HepG2 (cell line): ENCODE data around the gene TASOR2. TPM values are rescaled to one million over a fixed set of nuclear protein-coding genes. Genes with fewer than 3 reads are reported as not detected.

Experiments
- HMG20A ChIP-seq: IDR thresholded peaks from 2 replicates; pipeline ENCODE4 v1.6.1; 2016; ENCODE audit warnings: borderline replicate concordance
- NCOA5 ChIP-seq: sonication (generic); formaldehyde crosslinking; IDR thresholded peaks from 2 replicates; pipeline ENCODE4 v1.4.0; 2020; ENCODE audit warnings: missing genetic modification reagents
- PHB2 ChIP-seq: fragments of 450-650 bp; IDR thresholded peaks from 2 replicates; pipeline ENCODE4 v1.6.1; 2018; ENCODE audit not compliant: partially characterized antibody
- PHF8 ChIP-seq: sonication (generic); formaldehyde crosslinking; IDR thresholded peaks from 2 replicates; pipeline ENCODE4 v1.5.0; 2020; ENCODE audit warnings: missing genetic modification reagents
- RXRA ChIP-seq: sonication (generic); formaldehyde crosslinking; IDR thresholded peaks from 2 replicates; pipeline ENCODE4 v1.5.1; 2020; ENCODE audit warnings: missing genetic modification reagents
- RXRB ChIP-seq: IDR thresholded peaks from 2 replicates; pipeline ENCODE4 v1.6.1; 2016; ENCODE audit warnings: borderline replicate concordance, missing genetic modification reagents, missing compliant biosample characterization
- TGIF2 ChIP-seq: IDR thresholded peaks from 2 replicates; pipeline ENCODE4 v1.6.1; 2016; ENCODE audit warnings: control low read depth, missing compliant biosample characterization
- ZFP82 ChIP-seq: sonication (generic); formaldehyde crosslinking; IDR thresholded peaks from 2 replicates; pipeline ENCODE4 v1.5.1; 2020; ENCODE audit warnings: mild to moderate bottlenecking, missing genetic modification reagents, borderline replicate concordance
- ZNF446 ChIP-seq: sonication (generic); formaldehyde crosslinking; IDR thresholded peaks from 2 replicates; pipeline ENCODE4 v1.5.0; 2020; ENCODE audit warnings: mild to moderate bottlenecking, missing genetic modification reagents
- ZNF775 ChIP-seq: sonication (generic); formaldehyde crosslinking; IDR thresholded peaks from 2 replicates; pipeline ENCODE4 v1.4.0; 2020; ENCODE audit warnings: missing genetic modification reagents, mild to moderate bottlenecking, moderate library complexity, borderline replicate concordance
- ZNF788 ChIP-seq: sonication (generic); formaldehyde crosslinking; IDR thresholded peaks from 2 replicates; pipeline ENCODE4 v1.5.0; 2020; ENCODE audit warnings: mild to moderate bottlenecking, missing genetic modification reagents, borderline replicate concordance
- ZSCAN21 ChIP-seq: sonication (generic); formaldehyde crosslinking; IDR thresholded peaks from 2 replicates; pipeline ENCODE4 v1.8.0; 2022; ENCODE audit warnings: mild to moderate bottlenecking, missing genetic modification reagents, moderate library complexity, borderline replicate concordance
- polyA plus RNA-seq, 8 experiments: library from polyadenylated mRNA; depleted of rRNA in 3 of 8; stranded (reverse) in 7 of 8; unstranded in 1 of 8; fragments of >200 nt; fragmentation: Illumina TruSeq in 4 of 8; extraction: Trizol in 4 of 8; gene quantifications; 2 replicates each; pipeline versions ENCODE4 v1.2.1 to v1.2.3, GENCODE V29; 2011 to 2016; ENCODE audit warnings: low read depth in 4 of 8, missing spikeins in 1 of 8, mixed read lengths in 1 of 8; ENCODE audit not compliant: insufficient read depth in 1 of 8
- total RNA-seq, 5 experiments: library from RNA; depleted of rRNA; stranded (reverse); fragments of >200 nt; fragmentation: Illumina TruSeq; extraction: Trizol; gene quantifications; 2 replicates each; pipeline ENCODE4 v1.2.3, GENCODE V29; 2016; ENCODE audit warnings: low read depth in 1 of 5
- TF ChIP-seq, protein P1 (sequence below): IDR thresholded peaks from 2 replicates; pipeline ENCODE4 v1.6.1; 2012; ENCODE audit warnings: low read length, improper control_type of control experiment
- TF ChIP-seq, protein P2 (sequence below): sonication (generic); formaldehyde crosslinking; IDR thresholded peaks from 2 replicates; pipeline ENCODE4 v1.4.0; 2020; ENCODE audit warnings: low read depth, missing genetic modification reagents
- TF ChIP-seq, protein P3 (sequence below): IDR thresholded peaks from 2 replicates; pipeline ENCODE4 v1.6.1; 2012; ENCODE audit warnings: inconsistent platforms
- TF ChIP-seq, protein P4 (sequence below): sonication (generic); formaldehyde crosslinking; IDR thresholded peaks from 2 replicates; pipeline ENCODE4 v1.4.0; 2020; ENCODE audit warnings: missing genetic modification reagents

Gene TASOR2
- total and polyA plus RNA-seq, 2 of the 13 experiments (the other 11 are each of a cell fraction or from before 2014, with no cell fraction given), result 24.2 to 55.3 TPM

DNA sequence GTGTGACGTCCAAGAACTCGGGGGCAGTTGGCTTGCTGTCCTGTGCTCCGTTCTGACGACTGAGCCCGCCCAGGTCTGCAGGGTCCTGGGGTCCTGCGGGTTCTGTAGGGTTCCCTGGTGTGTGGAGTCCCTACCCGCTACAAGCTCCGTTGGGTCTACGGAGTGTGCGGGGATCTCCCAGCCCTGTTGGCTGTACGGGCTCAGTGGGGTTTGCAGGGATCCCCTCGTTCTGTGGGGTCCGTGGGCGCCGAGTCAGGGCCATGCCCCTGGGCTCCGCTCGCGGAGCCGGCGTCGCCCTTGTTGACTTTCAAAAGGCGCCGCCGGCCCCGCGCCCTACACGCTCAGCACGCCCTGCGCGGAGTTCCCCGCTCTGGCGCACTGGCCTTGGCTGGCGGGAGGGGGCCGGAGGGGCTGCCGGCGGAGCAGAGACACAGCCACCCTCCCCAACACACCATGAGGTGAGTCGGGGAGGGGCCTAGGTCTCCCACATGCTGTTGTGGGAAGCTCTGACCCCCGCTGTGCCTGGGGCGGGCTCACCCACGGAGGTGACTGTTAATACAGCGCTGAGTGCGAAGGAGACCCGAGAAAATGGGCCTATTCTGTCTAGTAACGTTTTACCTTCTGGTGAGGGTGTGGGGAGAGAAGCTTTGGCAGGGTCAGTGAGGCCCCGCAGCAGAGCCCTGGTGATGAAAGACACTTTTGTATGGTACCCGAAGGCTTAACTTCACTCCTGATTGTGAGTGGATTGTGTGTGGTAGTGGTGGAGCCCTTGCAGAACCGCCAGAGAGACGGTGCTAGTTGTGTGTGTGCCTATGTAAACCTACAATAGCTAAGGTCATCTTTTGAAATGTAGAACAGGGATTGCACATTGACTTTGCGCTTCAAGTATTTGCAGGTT, 8.1 kb downstream of the TASOR2 start (continued):
- TF ChIP-seq, protein P1, sequence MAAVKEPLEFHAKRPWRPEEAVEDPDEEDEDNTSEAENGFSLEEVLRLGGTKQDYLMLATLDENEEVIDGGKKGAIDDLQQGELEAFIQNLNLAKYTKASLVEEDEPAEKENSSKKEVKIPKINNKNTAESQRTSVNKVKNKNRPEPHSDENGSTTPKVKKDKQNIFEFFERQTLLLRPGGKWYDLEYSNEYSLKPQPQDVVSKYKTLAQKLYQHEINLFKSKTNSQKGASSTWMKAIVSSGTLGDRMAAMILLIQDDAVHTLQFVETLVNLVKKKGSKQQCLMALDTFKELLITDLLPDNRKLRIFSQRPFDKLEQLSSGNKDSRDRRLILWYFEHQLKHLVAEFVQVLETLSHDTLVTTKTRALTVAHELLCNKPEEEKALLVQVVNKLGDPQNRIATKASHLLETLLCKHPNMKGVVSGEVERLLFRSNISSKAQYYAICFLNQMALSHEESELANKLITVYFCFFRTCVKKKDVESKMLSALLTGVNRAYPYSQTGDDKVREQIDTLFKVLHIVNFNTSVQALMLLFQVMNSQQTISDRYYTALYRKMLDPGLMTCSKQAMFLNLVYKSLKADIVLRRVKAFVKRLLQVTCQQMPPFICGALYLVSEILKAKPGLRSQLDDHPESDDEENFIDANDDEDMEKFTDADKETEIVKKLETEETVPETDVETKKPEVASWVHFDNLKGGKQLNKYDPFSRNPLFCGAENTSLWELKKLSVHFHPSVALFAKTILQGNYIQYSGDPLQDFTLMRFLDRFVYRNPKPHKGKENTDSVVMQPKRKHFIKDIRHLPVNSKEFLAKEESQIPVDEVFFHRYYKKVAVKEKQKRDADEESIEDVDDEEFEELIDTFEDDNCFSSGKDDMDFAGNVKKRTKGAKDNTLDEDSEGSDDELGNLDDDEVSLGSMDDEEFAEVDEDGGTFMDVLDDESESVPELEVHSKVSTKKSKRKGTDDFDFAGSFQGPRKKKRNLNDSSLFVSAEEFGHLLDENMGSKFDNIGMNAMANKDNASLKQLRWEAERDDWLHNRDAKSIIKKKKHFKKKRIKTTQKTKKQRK, result no peak
- TF ChIP-seq PHB2 (no peak), ZNF788 (CRISPR knock-in tag) (peak; percentile 92; the same call in 1 of the 2 replicates), ZNF446 (CRISPR knock-in tag) (no peak), NCOA5 (CRISPR knock-in tag) (no peak), ZSCAN21 (CRISPR knock-in tag) (peak; percentile 39; the same call in 1 of the 2 replicates), ZNF775 (CRISPR knock-in tag) (no peak), HMG20A (0 out of 2 replicates have a peak, but pooled peaks have one; percentile 23), PHF8 (CRISPR knock-in tag) (peak; percentile 82), TGIF2 (no peak; the same call in 1 of the 2 replicates), RXRB (peak; percentile 60), RXRA (CRISPR knock-in tag) (peak; percentile 93), ZFP82 (CRISPR knock-in tag) (no peak)
- TF ChIP-seq, protein P2, sequence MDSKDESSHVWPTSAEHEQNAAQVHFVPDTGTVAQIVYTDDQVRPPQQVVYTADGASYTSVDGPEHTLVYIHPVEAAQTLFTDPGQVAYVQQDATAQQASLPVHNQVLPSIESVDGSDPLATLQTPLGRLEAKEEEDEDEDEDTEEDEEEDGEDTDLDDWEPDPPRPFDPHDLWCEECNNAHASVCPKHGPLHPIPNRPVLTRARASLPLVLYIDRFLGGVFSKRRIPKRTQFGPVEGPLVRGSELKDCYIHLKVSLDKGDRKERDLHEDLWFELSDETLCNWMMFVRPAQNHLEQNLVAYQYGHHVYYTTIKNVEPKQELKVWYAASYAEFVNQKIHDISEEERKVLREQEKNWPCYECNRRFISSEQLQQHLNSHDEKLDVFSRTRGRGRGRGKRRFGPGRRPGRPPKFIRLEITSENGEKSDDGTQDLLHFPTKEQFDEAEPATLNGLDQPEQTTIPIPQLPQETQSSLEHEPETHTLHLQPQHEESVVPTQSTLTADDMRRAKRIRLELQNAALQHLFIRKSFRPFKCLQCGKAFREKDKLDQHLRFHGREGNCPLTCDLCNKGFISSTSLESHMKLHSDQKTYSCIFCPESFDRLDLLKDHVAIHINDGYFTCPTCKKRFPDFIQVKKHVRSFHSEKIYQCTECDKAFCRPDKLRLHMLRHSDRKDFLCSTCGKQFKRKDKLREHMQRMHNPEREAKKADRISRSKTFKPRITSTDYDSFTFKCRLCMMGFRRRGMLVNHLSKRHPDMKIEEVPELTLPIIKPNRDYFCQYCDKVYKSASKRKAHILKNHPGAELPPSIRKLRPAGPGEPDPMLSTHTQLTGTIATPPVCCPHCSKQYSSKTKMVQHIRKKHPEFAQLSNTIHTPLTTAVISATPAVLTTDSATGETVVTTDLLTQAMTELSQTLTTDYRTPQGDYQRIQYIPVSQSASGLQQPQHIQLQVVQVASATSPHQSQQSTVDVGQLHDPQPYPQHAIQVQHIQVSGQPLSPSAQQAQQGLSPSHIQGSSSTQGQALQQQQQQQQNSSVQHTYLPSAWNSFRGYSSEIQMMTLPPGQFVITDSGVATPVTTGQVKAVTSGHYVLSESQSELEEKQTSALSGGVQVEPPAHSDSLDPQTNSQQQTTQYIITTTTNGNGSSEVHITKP, result 0 out of 2 replicates have a peak, but pooled peaks have one; percentile 17
- TF ChIP-seq, protein P3, sequence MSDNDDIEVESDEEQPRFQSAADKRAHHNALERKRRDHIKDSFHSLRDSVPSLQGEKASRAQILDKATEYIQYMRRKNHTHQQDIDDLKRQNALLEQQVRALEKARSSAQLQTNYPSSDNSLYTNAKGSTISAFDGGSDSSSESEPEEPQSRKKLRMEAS, result peak; percentile 95
- TF ChIP-seq, protein P4, sequence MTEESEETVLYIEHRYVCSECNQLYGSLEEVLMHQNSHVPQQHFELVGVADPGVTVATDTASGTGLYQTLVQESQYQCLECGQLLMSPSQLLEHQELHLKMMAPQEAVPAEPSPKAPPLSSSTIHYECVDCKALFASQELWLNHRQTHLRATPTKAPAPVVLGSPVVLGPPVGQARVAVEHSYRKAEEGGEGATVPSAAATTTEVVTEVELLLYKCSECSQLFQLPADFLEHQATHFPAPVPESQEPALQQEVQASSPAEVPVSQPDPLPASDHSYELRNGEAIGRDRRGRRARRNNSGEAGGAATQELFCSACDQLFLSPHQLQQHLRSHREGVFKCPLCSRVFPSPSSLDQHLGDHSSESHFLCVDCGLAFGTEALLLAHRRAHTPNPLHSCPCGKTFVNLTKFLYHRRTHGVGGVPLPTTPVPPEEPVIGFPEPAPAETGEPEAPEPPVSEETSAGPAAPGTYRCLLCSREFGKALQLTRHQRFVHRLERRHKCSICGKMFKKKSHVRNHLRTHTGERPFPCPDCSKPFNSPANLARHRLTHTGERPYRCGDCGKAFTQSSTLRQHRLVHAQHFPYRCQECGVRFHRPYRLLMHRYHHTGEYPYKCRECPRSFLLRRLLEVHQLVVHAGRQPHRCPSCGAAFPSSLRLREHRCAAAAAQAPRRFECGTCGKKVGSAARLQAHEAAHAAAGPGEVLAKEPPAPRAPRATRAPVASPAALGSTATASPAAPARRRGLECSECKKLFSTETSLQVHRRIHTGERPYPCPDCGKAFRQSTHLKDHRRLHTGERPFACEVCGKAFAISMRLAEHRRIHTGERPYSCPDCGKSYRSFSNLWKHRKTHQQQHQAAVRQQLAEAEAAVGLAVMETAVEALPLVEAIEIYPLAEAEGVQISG (CRISPR knock-in tag), result peak; percentile 85
